ENCODE measurements around the gene NRTN. TPM values are rescaled to one million over a fixed set of nuclear protein-coding genes. Genes with fewer than 3 reads are reported as not detected.
"Not testable (repeated sequence)": the region's sequence is repeated elsewhere in the genome, so short reads cannot be mapped to it uniquely, and the experiment has no call there.

NRTN gene
- total RNA-seq, 1 experiment from 2014 or later: 0.80 TPM

DNA sequence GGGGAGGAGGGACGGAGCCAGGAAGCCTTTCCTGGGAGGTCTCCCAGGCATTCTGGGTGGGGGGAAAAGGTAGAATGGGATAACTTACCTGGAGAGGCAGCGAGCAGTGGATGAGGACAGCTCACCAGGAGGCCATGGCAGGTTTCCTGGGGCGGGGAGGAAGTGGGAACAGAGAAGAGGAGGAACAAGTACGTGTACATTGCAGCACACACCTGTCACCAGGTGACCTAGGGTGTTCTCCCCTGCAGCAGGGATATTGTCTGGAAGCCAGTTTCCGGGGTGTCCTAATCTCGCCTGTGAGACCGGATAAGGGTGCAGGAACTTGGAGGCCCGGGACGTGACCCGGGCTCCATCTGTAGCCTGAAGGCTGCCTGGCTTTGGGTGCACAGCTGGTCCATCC lies 46.4 kb downstream of the NRTN start, which contains the start of gene FUT3:
Gene FUT3 (minus strand): TSS at position 148 of the 400 bp plus-strand sequence.
- CTCF ChIA-PET: no interaction called here
- in situ Hi-C loops (cut with HindIII; ENCODE audit: low pct_unique_long_range_greater_than_20kb, low sequenced_read_pairs) (no loop called here), intact Hi-C loops (cut with micrococcal nuclease; ENCODE audit: unreplicated experiment) (no loop called here)
- H3K9me3 ChIP-seq (ENCODE audit: control insufficient read depth, insufficient read depth, low read depth, low read length): no peaks in the 10 kb centered on the region
- no peak for ATAC-seq
- no peaks in the 10 kb centered on the region for H3K27me3 ChIP-seq (ENCODE audit: control insufficient read depth, insufficient read depth, low read length)
- TF ChIP-seq, protein P1, sequence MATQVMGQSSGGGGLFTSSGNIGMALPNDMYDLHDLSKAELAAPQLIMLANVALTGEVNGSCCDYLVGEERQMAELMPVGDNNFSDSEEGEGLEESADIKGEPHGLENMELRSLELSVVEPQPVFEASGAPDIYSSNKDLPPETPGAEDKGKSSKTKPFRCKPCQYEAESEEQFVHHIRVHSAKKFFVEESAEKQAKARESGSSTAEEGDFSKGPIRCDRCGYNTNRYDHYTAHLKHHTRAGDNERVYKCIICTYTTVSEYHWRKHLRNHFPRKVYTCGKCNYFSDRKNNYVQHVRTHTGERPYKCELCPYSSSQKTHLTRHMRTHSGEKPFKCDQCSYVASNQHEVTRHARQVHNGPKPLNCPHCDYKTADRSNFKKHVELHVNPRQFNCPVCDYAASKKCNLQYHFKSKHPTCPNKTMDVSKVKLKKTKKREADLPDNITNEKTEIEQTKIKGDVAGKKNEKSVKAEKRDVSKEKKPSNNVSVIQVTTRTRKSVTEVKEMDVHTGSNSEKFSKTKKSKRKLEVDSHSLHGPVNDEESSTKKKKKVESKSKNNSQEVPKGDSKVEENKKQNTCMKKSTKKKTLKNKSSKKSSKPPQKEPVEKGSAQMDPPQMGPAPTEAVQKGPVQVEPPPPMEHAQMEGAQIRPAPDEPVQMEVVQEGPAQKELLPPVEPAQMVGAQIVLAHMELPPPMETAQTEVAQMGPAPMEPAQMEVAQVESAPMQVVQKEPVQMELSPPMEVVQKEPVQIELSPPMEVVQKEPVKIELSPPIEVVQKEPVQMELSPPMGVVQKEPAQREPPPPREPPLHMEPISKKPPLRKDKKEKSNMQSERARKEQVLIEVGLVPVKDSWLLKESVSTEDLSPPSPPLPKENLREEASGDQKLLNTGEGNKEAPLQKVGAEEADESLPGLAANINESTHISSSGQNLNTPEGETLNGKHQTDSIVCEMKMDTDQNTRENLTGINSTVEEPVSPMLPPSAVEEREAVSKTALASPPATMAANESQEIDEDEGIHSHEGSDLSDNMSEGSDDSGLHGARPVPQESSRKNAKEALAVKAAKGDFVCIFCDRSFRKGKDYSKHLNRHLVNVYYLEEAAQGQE (IDR thresholded peaks at IDR 0.05; ENCODE audit: insufficient read depth in 1 of 2, low read depth in 2 of 2, low read length in 1 of 2): no peak
- TF ChIP-seq, protein P2, sequence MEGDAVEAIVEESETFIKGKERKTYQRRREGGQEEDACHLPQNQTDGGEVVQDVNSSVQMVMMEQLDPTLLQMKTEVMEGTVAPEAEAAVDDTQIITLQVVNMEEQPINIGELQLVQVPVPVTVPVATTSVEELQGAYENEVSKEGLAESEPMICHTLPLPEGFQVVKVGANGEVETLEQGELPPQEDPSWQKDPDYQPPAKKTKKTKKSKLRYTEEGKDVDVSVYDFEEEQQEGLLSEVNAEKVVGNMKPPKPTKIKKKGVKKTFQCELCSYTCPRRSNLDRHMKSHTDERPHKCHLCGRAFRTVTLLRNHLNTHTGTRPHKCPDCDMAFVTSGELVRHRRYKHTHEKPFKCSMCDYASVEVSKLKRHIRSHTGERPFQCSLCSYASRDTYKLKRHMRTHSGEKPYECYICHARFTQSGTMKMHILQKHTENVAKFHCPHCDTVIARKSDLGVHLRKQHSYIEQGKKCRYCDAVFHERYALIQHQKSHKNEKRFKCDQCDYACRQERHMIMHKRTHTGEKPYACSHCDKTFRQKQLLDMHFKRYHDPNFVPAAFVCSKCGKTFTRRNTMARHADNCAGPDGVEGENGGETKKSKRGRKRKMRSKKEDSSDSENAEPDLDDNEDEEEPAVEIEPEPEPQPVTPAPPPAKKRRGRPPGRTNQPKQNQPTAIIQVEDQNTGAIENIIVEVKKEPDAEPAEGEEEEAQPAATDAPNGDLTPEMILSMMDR (IDR thresholded peaks at IDR 0.05): no peak
- TF ChIP-seq TCF7L2 (IDR thresholded peaks at IDR 0.05; ENCODE audit: low read depth, low read length) (no peak), POLR2AphosphoS5 (IDR thresholded peaks at IDR 0.05; ENCODE audit: low read depth, low read length) (no peak), SIN3A (IDR thresholded peaks at IDR 0.05; ENCODE audit: borderline replicate concordance, insufficient read depth, low read depth, low read length) (no peak)
- BruUV-seq (replicated peaks): no TSS peak
- no peaks in the 10 kb centered on the region for H3K4me1 ChIP-seq (ENCODE audit: control insufficient read depth, insufficient read depth, low read length)
- POLR2A ChIA-PET: no interaction called here
- no peak for DNase-seq (ENCODE audit: low read depth, low spot score)
- H3K4me3 ChIP-seq (ENCODE audit: low read depth in 2 of 2, low read length in 2 of 2): no peak within 1 kb of the TSS
- H3K27ac ChIP-seq (ENCODE audit: low read length): no peak within 1 kb of the TSS
- H3K36me3 ChIP-seq (ENCODE audit: control insufficient read depth, insufficient read depth, low read length): no peaks in the 10 kb centered on the region

DNA sequence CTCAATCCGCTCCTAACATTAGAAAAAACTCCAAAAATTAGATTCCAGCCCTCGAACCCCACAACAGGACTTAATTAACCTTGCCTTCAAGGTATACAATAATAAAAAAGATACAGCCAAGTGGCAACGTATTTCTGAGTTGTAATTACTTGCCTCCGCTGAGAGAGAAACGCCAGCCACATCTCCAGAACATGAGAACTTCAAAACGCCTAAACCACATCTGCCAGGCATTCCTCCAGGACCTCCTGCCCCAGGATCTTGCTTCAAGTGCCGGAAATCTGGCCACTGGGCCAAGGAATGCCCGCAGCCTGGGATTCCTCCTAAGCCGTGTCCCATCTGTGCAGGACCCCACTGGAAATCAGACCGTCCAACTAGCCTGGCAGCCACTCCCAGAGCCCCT lies 49.3 kb downstream of the NRTN start:
- DNase-seq (ENCODE audit: low read depth, low spot score); CTCF ChIA-PET; BruUV-seq (replicated peaks): not testable (repeated sequence)

DNA sequence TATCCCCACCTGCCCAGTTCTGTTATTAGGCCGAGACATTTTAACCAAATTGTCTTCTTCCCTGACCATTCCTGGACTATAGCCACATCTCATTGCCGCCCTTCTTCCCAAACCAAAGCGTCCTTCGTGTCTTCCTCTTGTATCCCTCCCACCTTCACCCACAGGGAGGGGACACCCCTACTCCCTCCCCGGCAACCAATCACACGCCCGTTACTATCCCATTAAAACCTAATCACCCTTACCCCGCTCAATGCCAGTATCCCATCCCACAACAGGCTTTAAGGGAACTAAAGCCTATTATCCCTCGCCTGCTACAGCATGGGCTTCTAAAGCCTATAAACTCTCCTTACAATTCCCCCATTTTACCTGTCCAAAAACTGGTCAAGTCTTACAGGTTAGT lies 50.3 kb downstream of the NRTN start:
- CTCF ChIA-PET, POLR2A ChIA-PET, ATAC-seq: not testable (repeated sequence)

More for the DNA sequence above, 49.3 kb downstream of the NRTN start:
- in situ Hi-C loops (cut with HindIII; ENCODE audit: low pct_unique_long_range_greater_than_20kb, low sequenced_read_pairs); H3K4me3 ChIP-seq (ENCODE audit: low read depth in 2 of 2, low read length in 2 of 2); H3K36me3 ChIP-seq (ENCODE audit: control insufficient read depth, insufficient read depth, low read length); H3K4me1 ChIP-seq (ENCODE audit: control insufficient read depth, insufficient read depth, low read length); ATAC-seq; POLR2A ChIA-PET; intact Hi-C loops (cut with micrococcal nuclease; ENCODE audit: unreplicated experiment); H3K27me3 ChIP-seq (ENCODE audit: control insufficient read depth, insufficient read depth, low read length); H3K9me3 ChIP-seq (ENCODE audit: control insufficient read depth, insufficient read depth, low read depth, low read length); H3K27ac ChIP-seq (ENCODE audit: low read length): not testable (repeated sequence)

More for the DNA sequence above, 50.3 kb downstream of the NRTN start:
- H3K4me1 ChIP-seq (ENCODE audit: control insufficient read depth, insufficient read depth, low read length); H3K36me3 ChIP-seq (ENCODE audit: control insufficient read depth, insufficient read depth, low read length); BruUV-seq (replicated peaks); H3K27ac ChIP-seq (ENCODE audit: low read length); intact Hi-C loops (cut with micrococcal nuclease; ENCODE audit: unreplicated experiment); H3K27me3 ChIP-seq (ENCODE audit: control insufficient read depth, insufficient read depth, low read length); H3K9me3 ChIP-seq (ENCODE audit: control insufficient read depth, insufficient read depth, low read depth, low read length); H3K4me3 ChIP-seq (ENCODE audit: low read depth in 2 of 2, low read length in 2 of 2); in situ Hi-C loops (cut with HindIII; ENCODE audit: low pct_unique_long_range_greater_than_20kb, low sequenced_read_pairs); DNase-seq (ENCODE audit: low read depth, low spot score): not testable (repeated sequence)
